Suprapubic skin (tissue), 4 donors: ENCODE results near the gene RAB34. TPM values are rescaled to one million over a fixed set of nuclear protein-coding genes. Genes with fewer than 3 reads are reported as not detected.

Source experiments
- DNase-seq, 2 donors: peaks; one replicate each; pipeline ENCODE4 v3.0.0-alpha.2; 2019; ENCODE audit warnings: low spot score in 2 of 2
- H3K27ac ChIP-seq: fragments of 200-600 bp; sonication (generic); one replicate; pipeline ENCODE4 v1.5.1; 2019
- H3K27me3 ChIP-seq: fragments of 200-600 bp; sonication (generic); one replicate; pipeline ENCODE4 v1.5.1; 2019
- H3K36me3 ChIP-seq: fragments of 200-600 bp; sonication (generic); one replicate; pipeline ENCODE4 v1.5.1; 2019
- H3K4me1 ChIP-seq: fragments of 200-600 bp; sonication (generic); one replicate; pipeline ENCODE4 v1.5.1; 2019
- H3K4me3 ChIP-seq: fragments of 200-600 bp; sonication (generic); one replicate; pipeline ENCODE4 v1.5.1; 2019; ENCODE audit warnings: mild to moderate bottlenecking
- H3K9me3 ChIP-seq: fragments of 200-600 bp; sonication (generic); one replicate; pipeline ENCODE4 v1.5.1; 2019
- CTCF ChIP-seq, 2 donors: fragments of 200-600 bp in 1 of 2; fragments of 450-650 bp in 1 of 2; sonication (generic) in 1 of 2; IDR thresholded peaks; one replicate each; pipeline ENCODE4 v1.5.1; 2016 to 2019; ENCODE audit warnings: antibody characterized with exemption in 2 of 2, mild to moderate bottlenecking in 1 of 2, moderate library complexity in 1 of 2
- EP300 ChIP-seq: sonication (generic); formaldehyde crosslinking; IDR thresholded peaks from one replicate; pipeline ENCODE4 v1.6.1; 2017; ENCODE audit warnings: antibody characterized with exemption
- POLR2A ChIP-seq, 2 donors: fragments of 450-650 bp; IDR thresholded peaks; one replicate each; pipeline ENCODE4 v1.6.1; 2017; ENCODE audit warnings: antibody characterized with exemption in 2 of 2, mild to moderate bottlenecking in 2 of 2, moderate library complexity in 2 of 2
- POLR2AphosphoS5 ChIP-seq, 3 donors: sonication (generic); formaldehyde crosslinking; IDR thresholded peaks; one replicate each; pipeline ENCODE4 v1.6.1; 2017; ENCODE audit warnings: antibody characterized with exemption in 3 of 3
- WGBS: methylation state at CpG from one replicate; pipeline ENCODE4 v1.1.5; 2018; 5-methylcytosine and 5-hydroxymethylcytosine counted together
- total RNA-seq, 4 donors: library from RNA; depleted of rRNA; stranded (reverse); fragments of >200 nt; gene quantifications; one replicate each; pipeline ENCODE4 v1.1.0, GENCODE V29; 2016

Gene RAB34
- total RNA-seq, 4 donors from 2014 or later = 60.7 to 96.1 (median 77.6) TPM

- Histone ChIP-seq H3K36me3 (peaks cover 29% of the 10 kb centered on the region), H3K4me1 (peaks cover 21% of the 10 kb centered on the region), H3K4me3 (no peak overlapping the region), H3K27me3 (no peaks in the 10 kb centered on the region), H3K9me3 (no peaks in the 10 kb centered on the region), H3K27ac (no peak overlapping the region)
- TF ChIP-seq CTCF (IDR thresholded peaks at IDR 0.05) (no peak), POLR2A (IDR thresholded peaks at IDR 0.05) (no peak), EP300 (no peak), POLR2AphosphoS5 (IDR thresholded peaks at IDR 0.05) (no peak)
- 84% methylated on average over 2 of the region's 2 CpGs for WGBS
- no peak for DNase-seq
Measured at GRCh38 chr17:28707339-28707720, 10.3 kb downstream of the RAB34 start.

GRCh38 chr17:28706471-28707338 is 11.0 kb downstream of the RAB34 start:
- peaks cover 36% of the 10 kb centered on the region for H3K36me3 ChIP-seq
- DNase-seq = no peak
- H3K27ac ChIP-seq = no peak overlapping the region
- WGBS = 73% methylated on average over 5 of the region's 7 CpGs
- TF ChIP-seq POLR2AphosphoS5 (IDR thresholded peaks at IDR 0.05) = no peak
- TF ChIP-seq EP300 = no peak
- TF ChIP-seq POLR2A (IDR thresholded peaks at IDR 0.05) = no peak
- TF ChIP-seq CTCF (IDR thresholded peaks at IDR 0.05) = no peak
- no peak overlapping the region for H3K4me3 ChIP-seq
- peaks cover 15% of the 10 kb centered on the region for H3K4me1 ChIP-seq
- H3K9me3 ChIP-seq = no peaks in the 10 kb centered on the region
- H3K27me3 ChIP-seq = no peaks in the 10 kb centered on the region

- Histone ChIP-seq H3K9me3 (no peaks in the 10 kb centered on the region), H3K4me3 (no peak overlapping the region), H3K27me3 (no peaks in the 10 kb centered on the region), H3K4me1 (peaks cover 11% of the 10 kb centered on the region), H3K36me3 (peaks cover 44% of the 10 kb centered on the region), H3K27ac (no peak overlapping the region)
- 83% methylated on average over 2 of the region's 10 CpGs for WGBS
- no peak for DNase-seq
- no peak for TF ChIP-seq EP300
- no peak for TF ChIP-seq POLR2AphosphoS5 (IDR thresholded peaks at IDR 0.05)
- TF ChIP-seq POLR2A (IDR thresholded peaks at IDR 0.05) = no peak
- TF ChIP-seq CTCF (IDR thresholded peaks at IDR 0.05) = no peak
Measured at GRCh38 chr17:28705728-28706334, 11.8 kb downstream of the RAB34 start.

GRCh38 chr17:28705074-28705659 is 12.5 kb downstream of the RAB34 start:
- Histone ChIP-seq H3K27me3 (no peaks in the 10 kb centered on the region), H3K4me3 (no peak overlapping the region), H3K9me3 (no peaks in the 10 kb centered on the region), H3K4me1 (peaks cover 5% of the 10 kb centered on the region), H3K36me3 (peaks cover 51% of the 10 kb centered on the region), H3K27ac (no peak overlapping the region)
- 69% methylated on average over 5 of the region's 5 CpGs for WGBS
- TF ChIP-seq POLR2AphosphoS5 (IDR thresholded peaks at IDR 0.05) (no peak), CTCF (IDR thresholded peaks at IDR 0.05) (no peak), EP300 (no peak), POLR2A (IDR thresholded peaks at IDR 0.05) (no peak)
- DNase-seq = no peak
